ENCODE data around the gene HTT-AS.

HTT-AS gene

DNA sequence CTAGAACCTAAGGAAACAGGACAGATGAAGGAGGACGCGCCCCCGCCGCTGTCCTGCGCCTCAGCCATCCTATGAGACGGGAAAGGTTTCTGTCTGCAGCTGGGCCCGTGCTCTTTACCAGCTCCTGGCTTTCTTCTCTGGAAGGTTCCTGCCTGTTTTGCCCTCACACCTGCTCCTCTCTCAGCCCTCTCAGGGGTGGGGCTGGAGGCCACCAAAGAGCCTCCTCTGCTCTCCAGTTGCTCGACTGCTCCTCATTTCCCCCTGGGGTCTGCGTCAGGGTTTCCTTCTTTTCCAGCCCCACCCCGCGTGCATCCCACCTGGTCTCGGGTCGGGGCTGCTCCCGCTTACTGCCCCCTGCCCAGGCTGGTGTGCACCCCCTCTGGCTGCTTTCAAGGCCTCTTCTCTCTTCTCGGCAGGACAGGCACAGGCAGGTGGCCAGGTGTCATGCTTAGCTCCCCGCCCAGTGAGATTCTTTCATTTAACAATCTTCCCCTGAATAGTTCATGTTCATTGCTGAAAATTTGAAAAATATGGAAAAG lies 4.6 kb downstream of the HTT-AS start:
- TF ChIP-seq, protein P1, sequence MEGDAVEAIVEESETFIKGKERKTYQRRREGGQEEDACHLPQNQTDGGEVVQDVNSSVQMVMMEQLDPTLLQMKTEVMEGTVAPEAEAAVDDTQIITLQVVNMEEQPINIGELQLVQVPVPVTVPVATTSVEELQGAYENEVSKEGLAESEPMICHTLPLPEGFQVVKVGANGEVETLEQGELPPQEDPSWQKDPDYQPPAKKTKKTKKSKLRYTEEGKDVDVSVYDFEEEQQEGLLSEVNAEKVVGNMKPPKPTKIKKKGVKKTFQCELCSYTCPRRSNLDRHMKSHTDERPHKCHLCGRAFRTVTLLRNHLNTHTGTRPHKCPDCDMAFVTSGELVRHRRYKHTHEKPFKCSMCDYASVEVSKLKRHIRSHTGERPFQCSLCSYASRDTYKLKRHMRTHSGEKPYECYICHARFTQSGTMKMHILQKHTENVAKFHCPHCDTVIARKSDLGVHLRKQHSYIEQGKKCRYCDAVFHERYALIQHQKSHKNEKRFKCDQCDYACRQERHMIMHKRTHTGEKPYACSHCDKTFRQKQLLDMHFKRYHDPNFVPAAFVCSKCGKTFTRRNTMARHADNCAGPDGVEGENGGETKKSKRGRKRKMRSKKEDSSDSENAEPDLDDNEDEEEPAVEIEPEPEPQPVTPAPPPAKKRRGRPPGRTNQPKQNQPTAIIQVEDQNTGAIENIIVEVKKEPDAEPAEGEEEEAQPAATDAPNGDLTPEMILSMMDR (IDR thresholded peaks at IDR 0.05) = no peak
- Histone ChIP-seq H3K4me3 (no peak overlapping the region), H3K27ac (no peak overlapping the region)
- DNase-seq (ENCODE audit: low spot score) = no peak

DNA sequence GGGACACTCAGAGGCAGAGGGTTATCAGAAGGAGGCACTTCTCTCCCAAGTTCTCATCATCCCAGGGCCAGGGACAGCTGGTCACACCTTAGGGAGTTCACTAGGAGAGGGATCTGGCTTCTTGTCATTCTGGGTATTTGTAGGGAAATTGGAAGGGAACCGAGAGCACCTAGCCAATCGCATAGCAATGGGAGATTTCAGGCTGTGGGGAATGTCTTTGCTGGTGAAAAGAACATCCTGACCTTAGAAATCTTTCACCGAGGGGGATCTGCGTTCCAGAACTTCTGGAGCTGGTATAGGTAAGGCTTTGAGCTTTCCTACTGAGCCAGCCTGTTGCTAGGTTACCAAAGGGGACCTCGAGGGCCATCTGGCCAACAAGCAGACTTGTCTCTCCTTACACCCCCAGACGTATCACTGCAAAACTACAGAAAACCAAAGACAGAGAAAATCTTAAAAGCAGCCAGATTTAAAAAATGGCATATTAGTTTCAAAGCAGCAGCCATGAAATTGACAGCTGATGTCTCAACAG lies 6.8 kb downstream of the HTT-AS start:
- Histone ChIP-seq H3K27ac (no peak overlapping the region), H3K4me3 (no peak overlapping the region)
- no peak for DNase-seq (ENCODE audit: low spot score)
- TF ChIP-seq, protein P1 (IDR thresholded peaks at IDR 0.05) = no peak

DNA sequence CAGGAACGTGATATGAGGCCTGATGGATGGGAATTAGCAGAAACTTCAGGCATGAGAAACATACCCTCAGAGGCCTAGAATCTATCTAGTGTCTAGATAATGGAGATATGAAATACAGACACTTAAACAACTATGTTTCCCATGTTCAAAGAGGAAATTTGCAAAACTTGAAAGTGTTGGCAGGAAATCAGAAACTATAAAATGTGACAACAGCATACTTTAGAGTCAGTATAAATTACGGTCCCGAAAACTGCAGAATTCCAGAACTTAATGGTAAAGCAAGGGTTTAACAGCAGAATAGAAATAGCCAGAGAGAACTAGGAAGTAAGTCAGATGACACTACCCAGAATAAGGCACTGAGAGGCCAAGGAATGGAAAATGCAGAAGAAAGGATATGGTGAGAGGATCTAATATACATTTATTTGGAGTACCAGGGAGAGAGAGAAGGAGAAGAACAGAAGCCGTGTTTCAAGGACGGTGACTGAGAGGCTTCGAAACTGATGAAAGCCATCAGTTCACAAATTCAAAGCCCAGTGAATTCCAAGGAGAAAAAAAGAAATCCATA lies 7.4 kb downstream of the HTT-AS start:
- Histone ChIP-seq H3K4me3 (no peak overlapping the region), H3K27ac (no peak overlapping the region)
- TF ChIP-seq, protein P1 (IDR thresholded peaks at IDR 0.05) = no peak
- no peak for DNase-seq (ENCODE audit: low spot score)

DNA sequence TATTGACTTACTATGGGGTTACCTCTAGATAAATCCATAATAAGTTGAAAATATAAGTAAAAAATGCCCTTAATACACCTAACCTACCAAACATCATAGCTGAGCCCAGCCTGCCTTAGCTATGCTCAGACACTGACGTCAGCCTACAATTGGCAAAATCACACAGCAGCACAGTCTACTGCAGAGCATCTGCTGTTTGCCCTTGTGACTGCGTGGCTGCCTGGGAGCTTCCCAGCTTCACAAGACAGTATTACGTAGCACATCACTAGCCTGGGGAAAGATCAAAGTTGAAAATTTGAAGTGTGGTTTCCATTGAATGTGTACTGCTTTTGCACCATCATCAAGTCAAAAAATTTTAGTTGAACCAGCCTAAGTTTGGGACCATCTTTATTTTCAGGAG lies 8.8 kb downstream of the HTT-AS start:
- Histone ChIP-seq H3K27ac (no peak overlapping the region), H3K4me3 (no peak overlapping the region)
- TF ChIP-seq, protein P1 (IDR thresholded peaks at IDR 0.05) = no peak
- DNase-seq (ENCODE audit: low spot score) = no peak

DNA sequence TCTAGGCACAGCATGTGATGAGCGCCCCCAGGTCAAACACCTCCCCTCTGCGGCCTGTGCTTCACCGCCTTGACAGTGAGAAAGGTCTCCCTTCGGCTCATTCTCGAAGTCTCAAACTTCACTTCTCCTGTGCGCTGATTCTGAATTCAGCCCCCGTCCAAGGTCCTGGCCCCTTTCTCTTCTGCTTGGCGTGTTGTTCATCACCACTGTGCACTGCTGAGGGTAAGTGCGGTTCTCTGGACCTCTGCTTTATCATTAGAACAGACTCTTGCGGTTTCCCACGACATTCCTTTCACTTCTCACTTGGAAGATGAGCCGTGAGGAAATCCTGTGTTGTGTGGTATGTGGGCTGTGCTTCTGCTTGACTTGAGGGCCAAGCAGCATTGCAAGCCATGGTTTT lies 11.9 kb downstream of the HTT-AS start:
- Histone ChIP-seq H3K4me3 (no peak overlapping the region), H3K27ac (no peak overlapping the region)
- TF ChIP-seq, protein P1 (IDR thresholded peaks at IDR 0.05) = no peak
- DNase-seq (ENCODE audit: low spot score) = no peak

DNA sequence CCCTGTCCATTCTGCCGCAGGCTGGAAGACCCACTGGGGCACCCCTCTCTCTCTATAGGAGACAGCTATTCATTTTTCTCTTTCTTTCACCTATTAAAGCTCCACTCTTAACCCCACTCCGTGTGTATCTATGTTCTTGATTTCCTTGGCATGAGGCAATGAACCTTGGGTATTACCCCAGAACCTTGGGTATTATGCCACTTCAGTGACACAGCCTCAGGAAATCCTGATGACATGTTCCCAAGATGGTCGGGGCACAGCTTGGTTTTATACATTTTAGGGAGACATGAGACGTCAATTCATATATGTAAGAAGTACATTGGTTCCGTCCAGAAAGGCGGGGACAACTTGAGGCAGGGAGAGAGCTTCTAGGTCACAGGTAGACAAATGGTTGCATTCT lies 13.4 kb downstream of the HTT-AS start:
- no peak for DNase-seq (ENCODE audit: low spot score)
- no peak overlapping the region for H3K27ac ChIP-seq
- TF ChIP-seq, protein P1 (IDR thresholded peaks at IDR 0.05) = no peak
- H3K4me3 ChIP-seq = no peak overlapping the region

DNA sequence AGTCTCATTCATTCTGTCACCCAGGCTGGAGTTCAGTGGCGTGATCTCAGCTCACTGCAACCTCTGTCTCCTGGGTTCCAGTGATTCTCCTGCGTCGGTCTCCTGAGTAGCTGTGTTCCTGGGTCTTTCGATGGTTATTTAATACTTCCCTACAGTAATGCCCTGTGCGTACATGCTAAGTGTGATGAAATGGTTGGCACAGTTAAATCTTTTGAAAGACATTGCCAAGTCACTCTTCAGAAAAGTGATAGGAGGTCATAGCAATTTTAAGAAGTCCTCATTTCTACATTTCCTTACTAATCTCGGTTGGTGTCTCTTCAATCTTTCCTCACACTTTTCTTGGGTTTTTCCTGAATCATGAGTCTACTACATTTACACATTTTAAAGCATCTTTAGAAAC lies 14.4 kb downstream of the HTT-AS start:
- H3K27ac ChIP-seq = no peak overlapping the region
- TF ChIP-seq, protein P1 (IDR thresholded peaks at IDR 0.05) = no peak
- no peak overlapping the region for H3K4me3 ChIP-seq
- no peak for DNase-seq (ENCODE audit: low spot score)

Data from coronary artery (tissue), 2 donors.